Muscle layer of colon (tissue), 2 donors: ENCODE measurements around the gene MPEG1.

Experiments used
- H3K27ac ChIP-seq: one replicate; pipeline ENCODE4 v1.7.0; 2013; ENCODE audit warnings: low read depth, mild to moderate bottlenecking, low read length, moderate library complexity
- H3K27me3 ChIP-seq, 2 donors: one replicate each; pipeline ENCODE4 v1.7.0; 2013; ENCODE audit warnings: low read length in 2 of 2, mild to moderate bottlenecking in 2 of 2; ENCODE audit not compliant: insufficient read depth in 2 of 2, control insufficient read depth in 1 of 2
- H3K36me3 ChIP-seq: one replicate; pipeline ENCODE4 v1.7.0; 2013; ENCODE audit warnings: mild to moderate bottlenecking, low read length; ENCODE audit not compliant: insufficient read depth
- H3K4me1 ChIP-seq: one replicate; pipeline ENCODE4 v1.7.0; 2013; ENCODE audit warnings: mild to moderate bottlenecking, low read length; ENCODE audit not compliant: insufficient read depth
- H3K4me3 ChIP-seq, 2 donors: one replicate each; pipeline ENCODE4 v1.7.0; 2013; ENCODE audit warnings: low read length in 2 of 2, low read depth in 1 of 2, mild to moderate bottlenecking in 1 of 2, moderate library complexity in 1 of 2
- H3K9ac ChIP-seq: one replicate; pipeline ENCODE4 v1.7.0; 2013; ENCODE audit warnings: low read length
- H3K9me3 ChIP-seq: one replicate; pipeline ENCODE4 v1.7.0; 2013; ENCODE audit warnings: mild to moderate bottlenecking, low read length
- donor health status: abdominal sarcoma.
- donor health status: Adenocarcinoma of cecum.

Gene MPEG1

GRCh38 chr11:59175091-59175501 lies 37.6 kb downstream of the MPEG1 start:
- Histone ChIP-seq H3K27me3 (no peaks in the 10 kb centered on the region), H3K9me3 (no peaks in the 10 kb centered on the region), H3K27ac (no peak overlapping the region), H3K9ac (no peak overlapping the region), H3K36me3 (no peaks in the 10 kb centered on the region), H3K4me3 (no peak overlapping the region), H3K4me1 (peaks cover 8% of the 10 kb centered on the region)

DNA sequence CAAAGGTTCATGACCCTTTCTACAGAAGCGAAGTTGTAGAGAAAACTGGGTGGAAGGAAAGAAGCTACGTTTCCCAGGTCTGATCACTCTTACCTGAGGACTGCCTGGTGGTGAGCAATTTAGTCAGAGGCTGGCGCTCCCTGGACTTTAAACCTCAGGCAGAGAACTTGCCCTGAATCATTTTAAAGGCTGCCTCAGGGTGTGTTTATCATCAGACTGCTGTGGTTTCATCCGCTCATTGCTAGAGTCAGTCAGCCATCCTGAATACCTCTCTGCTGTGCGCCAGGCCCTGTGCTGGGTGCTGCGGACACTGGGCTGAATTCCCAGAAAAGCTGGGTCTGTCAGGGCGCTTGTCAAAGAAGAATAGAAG lies 38.1 kb downstream of the MPEG1 start:
- Histone ChIP-seq H3K36me3 (no peaks in the 10 kb centered on the region), H3K27ac (peak overlapping the region; percentile 13), H3K4me3 (no peak overlapping the region), H3K4me1 (peaks cover 8% of the 10 kb centered on the region), H3K9me3 (no peaks in the 10 kb centered on the region), H3K27me3 (no peaks in the 10 kb centered on the region), H3K9ac (no peak overlapping the region)

DNA sequence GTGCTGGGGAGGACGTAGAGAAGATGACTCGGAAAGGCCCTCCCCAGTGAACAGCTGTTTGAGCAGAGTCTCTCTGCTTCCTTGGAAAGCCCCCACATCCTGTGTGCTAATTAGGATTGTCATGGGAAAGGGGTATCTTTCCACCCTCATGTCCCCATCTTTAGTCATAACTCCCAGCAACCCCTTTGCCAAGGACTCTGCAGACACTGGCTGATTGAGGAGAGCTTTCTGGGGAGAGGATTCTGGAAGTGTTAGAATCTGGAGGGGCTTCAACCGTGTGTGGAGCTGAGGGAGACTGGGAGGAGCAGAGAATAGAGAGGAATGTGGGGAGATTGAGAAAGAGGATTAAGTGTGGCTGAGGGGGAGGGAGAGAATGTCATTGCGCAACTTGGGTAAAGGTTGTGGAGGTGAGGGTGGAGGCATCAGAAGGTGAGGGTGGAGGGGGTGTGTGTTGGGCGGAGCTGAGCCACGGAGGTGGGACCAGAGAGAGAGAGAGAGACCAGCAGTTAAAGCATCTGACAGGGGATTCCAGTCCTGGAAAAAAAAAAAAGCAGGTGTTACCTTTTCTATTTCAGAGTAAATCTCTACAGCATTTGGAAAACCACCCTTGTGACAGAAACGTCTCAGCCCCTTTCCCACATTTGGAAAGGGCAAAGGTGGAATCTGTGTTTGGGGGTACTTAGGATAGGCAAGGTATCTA lies 38.6 kb downstream of the MPEG1 start:
- H3K27ac ChIP-seq = peak overlapping the region; percentile 45
- H3K9me3 ChIP-seq = no peaks in the 10 kb centered on the region
- peak overlapping the region; percentile 1 to 77 for H3K4me3 ChIP-seq
- no peaks in the 10 kb centered on the region for H3K27me3 ChIP-seq
- H3K36me3 ChIP-seq = no peaks in the 10 kb centered on the region
- no peak overlapping the region for H3K9ac ChIP-seq
- peaks cover 8% of the 10 kb centered on the region for H3K4me1 ChIP-seq

DNA sequence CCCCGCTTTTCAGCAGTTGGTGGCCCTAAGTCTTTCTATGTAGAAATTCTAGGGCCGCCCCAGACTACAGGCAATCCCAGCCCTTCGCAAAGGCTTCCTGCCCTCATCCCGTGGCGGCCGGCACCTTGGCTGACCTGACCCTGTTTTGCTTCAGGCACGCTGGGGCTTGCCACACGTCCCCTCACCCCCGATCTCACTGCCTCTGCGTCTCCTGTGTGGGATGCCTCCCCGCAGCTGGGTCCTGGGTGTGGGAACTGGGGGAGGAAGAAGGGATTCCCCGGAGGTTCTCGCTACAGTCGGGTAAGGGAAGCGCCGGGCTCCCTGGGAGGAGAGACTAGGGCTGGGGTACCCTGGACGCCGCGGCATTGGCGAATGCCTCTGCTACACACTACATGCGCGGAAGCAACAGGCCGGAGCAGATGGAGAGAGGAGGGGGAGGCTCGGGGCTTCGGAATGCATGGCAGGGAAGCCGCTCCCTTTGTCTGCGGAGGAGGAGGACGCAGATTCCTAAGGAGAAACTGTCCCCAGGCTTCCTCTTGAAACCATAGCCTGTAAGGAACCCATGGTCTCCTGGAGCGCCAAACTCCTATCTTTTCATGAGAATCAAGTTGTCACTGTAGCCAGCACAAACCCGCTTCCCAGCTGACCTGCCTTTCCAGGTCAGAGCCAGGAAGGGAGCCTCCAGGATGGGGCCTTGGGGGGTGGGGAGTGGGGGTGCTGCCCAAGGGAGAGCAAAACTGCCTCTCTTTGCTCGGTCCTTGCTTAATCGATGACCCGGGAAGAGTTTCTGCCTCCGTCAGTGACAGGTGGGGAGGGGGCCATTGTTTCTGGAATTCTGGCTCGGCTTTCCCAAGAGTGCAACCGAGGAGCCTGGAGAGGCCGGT lies 39.4 kb downstream of the MPEG1 start:
- Histone ChIP-seq H3K4me1 (peaks cover 8% of the 10 kb centered on the region), H3K27ac (peak overlapping the region; percentile 48), H3K36me3 (no peaks in the 10 kb centered on the region), H3K27me3 (no peaks in the 10 kb centered on the region), H3K9ac (peak overlapping the region; percentile 52), H3K9me3 (no peaks in the 10 kb centered on the region), H3K4me3 (peak overlapping the region; percentile 74 to 77)

DNA sequence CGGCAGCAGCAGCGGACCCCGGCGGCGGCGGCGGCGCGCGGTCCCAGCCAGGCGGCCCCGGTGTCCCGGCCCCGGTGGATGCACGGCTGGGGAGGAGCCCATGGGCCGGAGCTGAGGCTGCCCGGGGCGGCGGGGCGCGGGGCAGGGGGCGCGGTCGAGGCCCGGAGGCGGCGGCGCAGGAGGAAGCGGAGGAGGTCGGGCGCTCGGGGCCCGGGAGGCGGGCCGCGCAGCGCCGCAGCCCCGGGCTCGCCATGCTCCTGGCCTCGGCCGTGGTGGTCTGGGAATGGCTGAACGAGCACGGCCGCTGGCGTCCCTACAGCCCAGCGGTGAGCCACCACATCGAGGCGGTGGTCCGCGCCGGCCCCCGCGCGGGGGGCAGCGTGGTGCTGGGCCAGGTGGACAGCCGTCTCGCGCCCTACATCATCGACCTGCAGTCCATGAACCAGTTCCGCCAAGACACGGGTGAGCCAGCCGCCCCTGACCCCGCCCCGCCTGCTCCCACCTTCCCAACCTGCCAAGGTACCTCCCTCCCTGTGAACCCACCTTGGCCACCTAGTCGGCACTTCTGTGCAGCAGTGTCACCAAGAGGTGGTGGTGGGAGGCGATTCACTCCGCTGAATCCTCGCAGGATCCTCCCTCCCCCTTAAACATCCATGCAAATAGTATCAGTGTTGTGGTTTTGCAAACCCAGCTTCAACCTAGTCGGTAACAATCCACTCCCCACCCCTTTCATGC lies 40.2 kb downstream of the MPEG1 start:
- no peaks in the 10 kb centered on the region for H3K36me3 ChIP-seq
- peaks cover 8% of the 10 kb centered on the region for H3K4me1 ChIP-seq
- peak overlapping the region; percentile 74 to 86 for H3K4me3 ChIP-seq
- peak overlapping the region; percentile 52 for H3K9ac ChIP-seq
- no peak overlapping the region for H3K27ac ChIP-seq
- H3K27me3 ChIP-seq = no peaks in the 10 kb centered on the region
- H3K9me3 ChIP-seq = no peaks in the 10 kb centered on the region

DNA sequence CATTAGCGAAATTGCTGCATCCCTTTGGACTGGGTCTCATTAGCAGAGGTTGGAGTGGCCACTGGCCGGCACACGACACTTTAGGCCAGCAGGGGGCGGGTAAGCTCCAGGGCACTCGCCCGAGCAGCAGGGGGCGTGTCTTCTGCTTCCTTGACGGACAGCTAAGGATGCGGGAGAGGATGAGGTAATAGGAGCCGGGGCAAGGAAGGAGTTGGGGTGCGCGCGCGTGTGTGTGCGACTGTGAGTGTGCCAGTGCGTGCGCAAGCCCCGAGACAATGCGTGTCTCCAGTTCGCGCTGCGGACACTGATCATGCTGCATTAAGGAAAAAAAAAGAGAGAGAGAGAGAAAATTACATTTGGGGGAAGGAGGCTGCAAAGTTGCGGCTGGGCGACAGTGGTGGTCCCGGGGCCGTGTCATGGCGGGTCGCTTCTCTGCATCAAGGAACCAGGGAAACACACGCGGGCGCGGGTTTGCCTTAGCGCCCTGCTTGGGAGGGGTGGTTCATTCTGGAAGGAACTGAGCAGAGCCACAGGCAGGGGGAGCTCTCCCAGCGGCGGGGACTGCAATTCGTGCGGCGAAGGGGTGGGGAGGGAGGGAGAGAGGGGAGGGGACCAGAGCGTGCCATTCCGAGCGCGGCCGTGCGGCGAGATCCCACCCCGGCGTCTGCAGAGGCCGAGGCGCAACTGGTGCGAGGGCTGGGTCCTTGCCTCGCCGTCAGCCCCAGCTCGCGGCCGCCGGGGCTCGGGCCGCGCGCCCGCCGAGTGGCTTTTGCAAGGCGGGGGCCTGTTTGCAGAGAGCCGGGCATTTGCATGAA lies 41.0 kb downstream of the MPEG1 start, which contains the start of gene DTX4:
Gene DTX4 (plus strand): TSS at position 625 of the 815 bp plus-strand sequence. CDS start 464 bp downstream, outside the sequence.
- Histone ChIP-seq H3K27ac (no peak within 1 kb of the TSS), H3K9me3 (no peaks in the 10 kb centered on the region), H3K4me1 (peaks cover 8% of the 10 kb centered on the region), H3K36me3 (no peaks in the 10 kb centered on the region), H3K27me3 (no peaks in the 10 kb centered on the region), H3K9ac (peak within 1 kb of the TSS; percentile 52), H3K4me3 (peak within 1 kb of the TSS; percentile 74 to 86)

DNA sequence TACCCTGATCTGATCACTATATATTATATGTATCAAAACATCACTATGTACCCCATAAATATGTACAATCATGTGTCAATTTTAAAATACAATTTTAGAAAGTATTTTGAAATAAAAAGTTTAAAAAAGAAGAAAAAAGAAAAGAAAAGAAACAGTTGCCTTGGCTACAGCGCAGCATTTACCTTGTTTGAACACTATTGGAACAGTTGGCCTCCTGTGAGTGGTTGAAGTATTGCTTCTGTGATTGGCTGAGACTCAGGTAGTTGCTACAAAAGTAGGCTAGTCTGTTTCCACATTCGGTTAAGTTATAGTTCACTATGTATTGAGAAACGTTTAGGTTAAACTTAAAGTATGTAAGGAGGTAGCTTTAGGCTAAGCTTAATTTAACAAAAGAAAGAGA lies 48.7 kb downstream of the MPEG1 start:
- no peak overlapping the region for H3K27ac ChIP-seq
- H3K4me1 ChIP-seq = no peaks in the 10 kb centered on the region
- no peaks in the 10 kb centered on the region for H3K27me3 ChIP-seq
- no peaks in the 10 kb centered on the region for H3K36me3 ChIP-seq
- no peaks in the 10 kb centered on the region for H3K9me3 ChIP-seq
- H3K4me3 ChIP-seq = no peak overlapping the region
- H3K9ac ChIP-seq = no peak overlapping the region
